HepG2 (cell line): ENCODE measurements around the gene PNPLA2. TPM values are rescaled to one million over a fixed set of nuclear protein-coding genes. Genes with fewer than 3 reads are reported as not detected.

Source experiments
- BHLHE40 ChIP-seq: IDR thresholded peaks from 2 replicates; pipeline ENCODE4 v1.6.1; 2011; ENCODE audit warnings: low read length, improper control_type of control experiment
- HHEX ChIP-seq: IDR thresholded peaks from 2 replicates; pipeline ENCODE4 v1.6.1; 2016; ENCODE audit warnings: control low read depth
- IRX3 ChIP-seq: sonication (generic); formaldehyde crosslinking; IDR thresholded peaks from 2 replicates; pipeline ENCODE4 v1.8.1; 2023; ENCODE audit warnings: mild to moderate bottlenecking, low read depth, missing genetic modification reagents, borderline replicate concordance
- MTF1 ChIP-seq: sonication (generic); formaldehyde crosslinking; IDR thresholded peaks from 2 replicates; pipeline ENCODE4 v1.5.0; 2020; ENCODE audit warnings: missing genetic modification reagents
- STAG1 ChIP-seq: sonication (generic); formaldehyde crosslinking; IDR thresholded peaks from 2 replicates; pipeline ENCODE4 v1.4.0; 2020; ENCODE audit warnings: missing genetic modification reagents
- TFDP1 ChIP-seq: IDR thresholded peaks from 2 replicates; pipeline ENCODE4 v1.6.1; 2016; ENCODE audit warnings: missing compliant biosample characterization, missing genetic modification reagents, borderline replicate concordance
- ZGPAT ChIP-seq: IDR thresholded peaks from 2 replicates; pipeline ENCODE4 v1.6.1; 2016; ENCODE audit warnings: mild to moderate bottlenecking
- ZNF121 ChIP-seq: sonication (generic); formaldehyde crosslinking; IDR thresholded peaks from 2 replicates; pipeline ENCODE4 v1.5.0; 2020; ENCODE audit warnings: mild to moderate bottlenecking, missing genetic modification reagents
- ZNF460 ChIP-seq: sonication (generic); formaldehyde crosslinking; IDR thresholded peaks from 2 replicates; pipeline ENCODE4 v1.5.1; 2020; ENCODE audit warnings: missing genetic modification reagents, mild to moderate bottlenecking, borderline replicate concordance
- ZNF572 ChIP-seq: sonication (generic); formaldehyde crosslinking; IDR thresholded peaks from 2 replicates; pipeline ENCODE4 v1.5.1; 2020; ENCODE audit warnings: mild to moderate bottlenecking, missing genetic modification reagents
- ZNF574 ChIP-seq: sonication (generic); formaldehyde crosslinking; IDR thresholded peaks from 2 replicates; pipeline ENCODE4 v1.4.0; 2020; ENCODE audit warnings: missing genetic modification reagents
- ZNF850 ChIP-seq: sonication (generic); formaldehyde crosslinking; conservative IDR thresholded peaks from 2 replicates; pipeline ENCODE4 v1.9.0; 2021; ENCODE audit warnings: mild to moderate bottlenecking, missing genetic modification reagents
- polyA plus RNA-seq, 8 experiments: library from polyadenylated mRNA; depleted of rRNA in 3 of 8; stranded (reverse) in 7 of 8; unstranded in 1 of 8; fragments of >200 nt; fragmentation: Illumina TruSeq in 4 of 8; extraction: Trizol in 4 of 8; gene quantifications; 2 replicates each; pipeline versions ENCODE4 v1.2.1 to v1.2.3, GENCODE V29; 2011 to 2016; ENCODE audit warnings: low read depth in 4 of 8, missing spikeins in 1 of 8, mixed read lengths in 1 of 8; ENCODE audit not compliant: insufficient read depth in 1 of 8
- total RNA-seq, 5 experiments: library from RNA; depleted of rRNA; stranded (reverse); fragments of >200 nt; fragmentation: Illumina TruSeq; extraction: Trizol; gene quantifications; 2 replicates each; pipeline ENCODE4 v1.2.3, GENCODE V29; 2016; ENCODE audit warnings: low read depth in 1 of 5
- TF ChIP-seq, protein P1 (sequence below): sonication (generic); formaldehyde crosslinking; IDR thresholded peaks from 2 replicates; pipeline ENCODE4 v1.4.0; 2020; ENCODE audit warnings: missing genetic modification reagents
- TF ChIP-seq, protein P2 (sequence below): sonication (generic); formaldehyde crosslinking; IDR thresholded peaks from 2 replicates; pipeline ENCODE4 v1.5.0; 2020; ENCODE audit warnings: missing genetic modification reagents
- TF ChIP-seq, protein P3 (sequence below): sonication (generic); formaldehyde crosslinking; IDR thresholded peaks from 2 replicates; pipeline ENCODE4 v1.5.0; 2020; ENCODE audit warnings: missing genetic modification reagents, mild to moderate bottlenecking, borderline replicate concordance
- TF ChIP-seq, protein P4 (sequence below): IDR thresholded peaks from 2 replicates; pipeline ENCODE4 v1.6.1; 2016; ENCODE audit warnings: low read depth, borderline replicate concordance

PNPLA2 gene
- total and polyA plus RNA-seq, 2 of the 13 experiments (the other 11 are each of a cell fraction or from before 2014, with no cell fraction given) = 10.5 to 43.2 TPM

DNA sequence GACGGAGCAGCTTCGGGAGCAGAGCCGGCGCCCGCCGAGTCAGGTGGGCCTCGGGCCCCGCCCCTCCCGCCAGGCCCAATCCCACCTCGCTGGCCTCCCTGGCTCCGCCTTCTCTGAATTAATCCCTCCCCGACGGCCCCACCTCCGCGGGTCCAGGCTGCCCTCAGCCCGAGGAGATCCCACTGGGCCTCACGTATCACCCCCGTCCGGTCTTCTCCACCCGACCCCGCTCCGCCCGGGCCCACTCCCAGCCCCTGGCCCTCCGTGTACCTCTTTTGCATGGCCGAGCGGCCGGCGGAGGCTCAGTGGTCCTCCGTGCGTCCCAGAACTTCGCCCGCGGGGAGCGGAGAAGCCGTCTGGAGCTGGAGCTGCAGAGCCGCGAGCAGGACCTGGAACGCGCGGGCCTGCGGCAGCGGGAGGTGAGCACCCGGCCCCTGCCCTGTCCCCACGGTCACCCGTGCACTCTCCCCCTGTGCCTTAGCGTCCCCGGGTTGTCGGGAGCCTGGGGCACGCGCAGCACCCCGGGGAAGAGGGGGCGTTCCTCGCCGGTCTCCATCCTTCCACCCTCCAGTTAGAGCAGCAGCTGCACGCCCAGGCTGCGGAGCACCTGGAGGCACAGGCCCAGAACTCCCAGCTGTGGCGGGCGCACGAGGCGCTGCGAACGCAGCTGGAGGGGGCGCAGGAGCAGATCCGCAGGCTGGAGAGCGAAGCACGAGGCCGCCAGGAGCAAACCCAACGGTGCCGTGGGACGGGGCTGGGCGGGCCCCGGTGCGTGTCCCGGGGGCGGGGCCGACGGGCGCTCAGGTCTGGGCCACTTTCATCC, 11.8 kb downstream of the PNPLA2 start (continued):
- TF ChIP-seq ZGPAT (CRISPR knock-in tag) (peak; percentile 44; the same call in 1 of the 2 replicates), ZNF850 (CRISPR knock-in tag) (no peak), IRX3 (CRISPR knock-in tag) (no peak), ZNF121 (no peak), BHLHE40 (no peak), ZNF574 (CRISPR knock-in tag) (peak; percentile 31; the same call in 1 of the 2 replicates), HHEX (CRISPR knock-in tag) (no peak), ZNF572 (0 out of 2 replicates have a peak, but pooled peaks have one; percentile 56), MTF1 (0 out of 2 replicates have a peak, but pooled peaks have one; percentile 33), TFDP1 (CRISPR knock-in tag) (peak; percentile 62; the same call in 1 of the 2 replicates), ZNF460 (CRISPR knock-in tag) (0 out of 2 replicates have a peak, but pooled peaks have one; percentile 33), STAG1 (no peak)
- TF ChIP-seq, protein P1, sequence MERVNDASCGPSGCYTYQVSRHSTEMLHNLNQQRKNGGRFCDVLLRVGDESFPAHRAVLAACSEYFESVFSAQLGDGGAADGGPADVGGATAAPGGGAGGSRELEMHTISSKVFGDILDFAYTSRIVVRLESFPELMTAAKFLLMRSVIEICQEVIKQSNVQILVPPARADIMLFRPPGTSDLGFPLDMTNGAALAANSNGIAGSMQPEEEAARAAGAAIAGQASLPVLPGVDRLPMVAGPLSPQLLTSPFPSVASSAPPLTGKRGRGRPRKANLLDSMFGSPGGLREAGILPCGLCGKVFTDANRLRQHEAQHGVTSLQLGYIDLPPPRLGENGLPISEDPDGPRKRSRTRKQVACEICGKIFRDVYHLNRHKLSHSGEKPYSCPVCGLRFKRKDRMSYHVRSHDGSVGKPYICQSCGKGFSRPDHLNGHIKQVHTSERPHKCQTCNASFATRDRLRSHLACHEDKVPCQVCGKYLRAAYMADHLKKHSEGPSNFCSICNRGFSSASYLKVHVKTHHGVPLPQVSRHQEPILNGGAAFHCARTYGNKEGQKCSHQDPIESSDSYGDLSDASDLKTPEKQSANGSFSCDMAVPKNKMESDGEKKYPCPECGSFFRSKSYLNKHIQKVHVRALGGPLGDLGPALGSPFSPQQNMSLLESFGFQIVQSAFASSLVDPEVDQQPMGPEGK (CRISPR knock-in tag) = no peak
- TF ChIP-seq, protein P2, sequence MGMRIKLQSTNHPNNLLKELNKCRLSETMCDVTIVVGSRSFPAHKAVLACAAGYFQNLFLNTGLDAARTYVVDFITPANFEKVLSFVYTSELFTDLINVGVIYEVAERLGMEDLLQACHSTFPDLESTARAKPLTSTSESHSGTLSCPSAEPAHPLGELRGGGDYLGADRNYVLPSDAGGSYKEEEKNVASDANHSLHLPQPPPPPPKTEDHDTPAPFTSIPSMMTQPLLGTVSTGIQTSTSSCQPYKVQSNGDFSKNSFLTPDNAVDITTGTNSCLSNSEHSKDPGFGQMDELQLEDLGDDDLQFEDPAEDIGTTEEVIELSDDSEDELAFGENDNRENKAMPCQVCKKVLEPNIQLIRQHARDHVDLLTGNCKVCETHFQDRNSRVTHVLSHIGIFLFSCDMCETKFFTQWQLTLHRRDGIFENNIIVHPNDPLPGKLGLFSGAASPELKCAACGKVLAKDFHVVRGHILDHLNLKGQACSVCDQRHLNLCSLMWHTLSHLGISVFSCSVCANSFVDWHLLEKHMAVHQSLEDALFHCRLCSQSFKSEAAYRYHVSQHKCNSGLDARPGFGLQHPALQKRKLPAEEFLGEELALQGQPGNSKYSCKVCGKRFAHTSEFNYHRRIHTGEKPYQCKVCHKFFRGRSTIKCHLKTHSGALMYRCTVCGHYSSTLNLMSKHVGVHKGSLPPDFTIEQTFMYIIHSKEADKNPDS (CRISPR knock-in tag) = no peak
- TF ChIP-seq, protein P3, sequence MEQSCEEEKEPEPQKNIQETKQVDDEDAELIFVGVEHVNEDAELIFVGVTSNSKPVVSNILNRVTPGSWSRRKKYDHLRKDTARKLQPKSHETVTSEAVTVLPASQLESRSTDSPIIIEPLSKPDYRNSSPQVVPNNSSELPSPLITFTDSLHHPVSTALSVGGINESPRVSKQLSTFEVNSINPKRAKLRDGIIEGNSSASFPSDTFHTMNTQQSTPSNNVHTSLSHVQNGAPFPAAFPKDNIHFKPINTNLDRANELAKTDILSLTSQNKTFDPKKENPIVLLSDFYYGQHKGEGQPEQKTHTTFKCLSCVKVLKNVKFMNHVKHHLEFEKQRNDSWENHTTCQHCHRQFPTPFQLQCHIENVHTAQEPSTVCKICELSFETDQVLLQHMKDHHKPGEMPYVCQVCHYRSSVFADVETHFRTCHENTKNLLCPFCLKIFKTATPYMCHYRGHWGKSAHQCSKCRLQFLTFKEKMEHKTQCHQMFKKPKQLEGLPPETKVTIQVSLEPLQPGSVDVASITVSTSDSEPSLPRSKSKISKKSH (CRISPR knock-in tag) = no peak; the same call in 1 of the 2 replicates
- TF ChIP-seq, protein P4, sequence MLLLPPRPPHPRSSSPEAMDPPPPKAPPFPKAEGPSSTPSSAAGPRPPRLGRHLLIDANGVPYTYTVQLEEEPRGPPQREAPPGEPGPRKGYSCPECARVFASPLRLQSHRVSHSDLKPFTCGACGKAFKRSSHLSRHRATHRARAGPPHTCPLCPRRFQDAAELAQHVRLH (CRISPR knock-in tag) = no peak
